Cerebellar nuclear complex (tissue), 1 donor: Measurements from ENCODE around the gene EXOC5.

Experiments
- DNase-seq, 2 experiments: peaks; one replicate each; lab custom pipeline; 2025; lab: John Stamatoyannopoulos, UW

The EXOC5 gene

GRCh38 chr14:57161583-57162234 is 107.0 kb downstream of the EXOC5 start:
- no peak for DNase-seq

DNA sequence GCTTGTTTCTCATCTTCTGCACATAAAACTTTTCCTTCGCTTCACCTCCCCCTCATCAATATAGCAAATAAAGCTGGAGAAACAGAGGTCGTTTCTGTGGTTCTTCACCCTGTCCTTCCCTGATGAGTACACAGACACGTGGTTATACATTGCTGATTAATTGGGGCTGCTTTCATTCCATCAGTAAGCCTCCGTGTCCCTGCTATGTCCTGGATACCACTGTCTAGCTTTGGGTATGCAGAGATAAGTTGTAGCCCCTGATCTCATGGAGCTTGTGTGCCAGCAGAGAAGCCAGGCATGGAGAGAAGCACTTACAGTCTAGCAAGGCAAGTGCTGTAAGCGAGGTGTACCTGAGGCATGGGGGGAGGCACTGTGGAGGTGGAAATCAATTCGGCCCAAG is 108.4 kb downstream of the EXOC5 start:
- no peak for DNase-seq

- DNase-seq = no peak
Measured at GRCh38 chr14:57153286-57153685, 115.4 kb downstream of the EXOC5 start.
